Central memory CD4-positive, alpha-beta T cell (primary cell): Measurements from ENCODE around the gene HPS1.

Experiments
- DNase-seq: peaks from one replicate; pipeline ENCODE4 v3.0.0; 2022

Gene HPS1

DNA sequence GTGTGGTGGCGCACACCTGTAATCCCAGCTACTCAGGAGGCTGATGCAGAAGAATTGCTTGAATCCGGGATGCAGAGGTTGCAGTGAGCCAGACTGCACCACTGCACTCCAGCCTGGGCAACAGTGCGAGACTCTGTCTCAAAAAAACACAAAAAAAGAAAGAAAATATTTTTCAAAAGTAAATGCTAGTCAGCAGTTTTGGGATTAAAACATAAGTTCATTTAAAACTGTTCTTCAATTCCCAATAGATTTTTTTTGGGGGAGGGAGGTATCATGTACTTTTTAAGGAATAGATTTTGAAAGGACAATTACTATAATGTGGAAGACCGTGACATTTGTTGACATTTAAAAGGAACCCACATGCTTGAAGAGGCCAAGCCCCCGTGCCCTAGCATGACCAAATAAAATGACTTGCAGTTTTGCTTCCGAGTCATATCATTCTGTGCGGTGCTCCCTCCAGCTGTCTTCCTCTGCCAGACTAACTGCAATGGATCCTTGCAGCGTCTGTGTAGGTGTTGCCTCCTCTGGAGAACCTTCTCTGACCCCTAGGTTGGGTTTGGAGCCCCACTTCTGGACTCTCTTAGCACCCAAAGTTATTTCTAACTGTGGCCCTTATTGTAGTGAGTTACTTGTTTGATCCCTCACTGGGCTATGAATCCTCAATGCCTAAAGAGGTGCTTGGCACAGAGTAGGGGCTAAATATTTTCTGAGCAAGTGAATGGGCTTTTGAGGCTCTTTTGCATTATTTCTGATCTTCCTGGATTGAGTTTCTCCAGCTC, 17.4 kb upstream of the HPS1 start:
- DNase-seq: no peak

DNA sequence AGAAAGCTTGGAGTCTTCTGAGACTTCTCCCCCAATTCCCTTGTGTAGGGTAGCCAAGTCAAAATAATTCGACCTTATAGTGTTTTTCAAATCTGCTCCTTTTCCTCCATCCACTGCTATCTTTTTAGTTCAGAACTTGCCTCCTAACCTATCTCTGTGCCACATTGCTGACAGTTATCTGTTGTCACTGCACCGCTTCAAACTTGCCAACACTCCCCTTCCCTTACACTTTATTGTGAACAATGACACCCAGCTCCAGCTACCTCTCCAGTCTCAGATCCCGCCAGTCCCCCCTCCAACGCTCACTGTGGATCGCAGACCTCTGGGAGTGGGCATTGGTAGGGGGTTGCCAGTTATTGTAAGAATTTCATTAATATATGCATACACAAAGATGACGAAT, 16.3 kb upstream of the HPS1 start:
- DNase-seq: no peak

DNA sequence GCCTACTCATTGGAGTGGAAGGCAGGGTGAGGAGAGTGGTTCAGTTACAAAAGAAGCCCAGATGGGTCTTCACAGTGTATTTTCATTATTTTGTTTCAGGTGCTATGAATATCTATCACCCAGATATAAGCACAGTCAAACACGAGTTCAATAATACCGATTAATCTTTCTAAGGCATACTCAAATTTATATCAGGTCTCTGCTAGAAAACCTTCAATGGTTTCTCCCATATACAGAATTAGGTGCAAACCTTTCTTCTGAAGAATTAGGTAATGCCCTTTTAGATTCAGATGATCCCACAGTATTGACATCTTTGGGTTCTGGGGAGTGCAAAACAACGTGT, 14.7 kb upstream of the HPS1 start:
- no peak for DNase-seq

DNA sequence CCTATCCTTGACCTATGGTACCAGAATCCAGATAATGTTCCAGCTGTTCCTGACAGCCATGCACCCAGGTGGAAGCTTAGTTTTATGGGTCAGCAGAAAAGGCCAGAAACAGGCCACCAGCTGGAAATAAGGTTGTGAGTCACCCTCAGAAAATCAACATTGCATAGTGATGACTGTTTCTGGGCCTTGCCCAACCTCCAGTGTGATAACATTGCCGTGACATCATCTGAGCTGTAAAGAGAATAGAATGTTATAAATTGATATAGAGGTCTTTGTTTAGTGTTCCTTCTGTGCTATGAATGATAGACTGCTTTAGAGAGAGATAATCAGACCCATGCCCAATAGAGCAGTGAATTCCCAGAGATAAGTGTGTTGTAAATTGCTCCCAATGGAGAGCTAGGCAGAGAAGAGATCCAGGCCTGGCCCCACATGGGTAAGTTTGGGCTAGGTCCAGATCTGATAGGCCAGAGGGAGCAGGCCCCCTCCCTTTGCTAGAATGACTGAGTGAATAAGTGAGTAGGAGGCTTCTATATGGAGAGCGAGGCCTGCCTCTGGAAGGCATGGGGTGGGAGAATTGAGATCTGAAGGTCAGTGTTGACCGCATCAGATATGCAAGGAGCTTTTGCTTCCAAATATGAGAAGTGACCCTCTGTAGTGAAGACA, 14.2 kb upstream of the HPS1 start:
- no peak for DNase-seq

DNA sequence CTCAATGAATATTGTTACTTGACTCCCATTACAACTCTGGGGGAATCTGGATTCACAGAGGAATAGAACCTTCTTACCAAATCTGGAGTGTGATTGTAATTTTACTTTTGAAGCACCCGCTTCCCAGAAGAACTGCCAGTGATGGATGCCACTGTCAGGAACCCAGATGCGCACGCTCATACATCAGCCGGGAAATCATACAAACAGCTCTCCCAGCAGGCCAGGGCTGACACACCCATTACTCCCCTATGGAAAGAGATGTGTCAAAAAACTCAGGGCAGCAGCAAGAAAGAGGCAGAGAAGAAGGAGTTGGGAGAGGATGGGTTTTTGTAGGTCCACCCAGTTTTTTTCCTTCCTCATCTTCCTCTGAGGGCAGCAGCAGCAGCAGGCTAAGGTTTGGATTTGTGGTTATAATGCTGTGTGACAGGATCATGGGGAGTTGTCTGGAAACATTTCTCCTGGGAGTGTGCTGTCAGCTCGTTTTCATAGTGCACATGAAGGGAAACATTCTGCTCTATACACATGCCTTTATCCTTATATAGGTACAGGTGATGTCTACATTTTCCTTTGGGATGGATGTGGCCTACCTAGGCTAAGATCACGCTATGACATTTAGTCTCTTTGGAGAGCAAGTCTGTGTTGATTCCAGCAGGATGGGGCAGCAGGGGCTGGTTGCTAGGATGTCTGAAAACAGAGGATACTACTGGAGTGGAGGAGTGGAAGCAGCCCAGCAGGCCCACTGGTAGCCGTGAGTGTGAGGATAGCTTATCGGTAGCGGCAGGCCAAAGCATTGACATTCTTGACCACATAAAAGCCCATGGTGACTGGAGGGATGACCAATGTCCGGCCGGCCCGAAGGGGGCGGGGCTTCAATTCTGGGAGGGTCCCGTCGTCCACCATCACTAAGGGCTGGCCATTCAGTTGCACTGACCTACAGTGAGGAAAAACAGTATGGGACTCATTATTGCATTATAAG, 12.4 kb upstream of the HPS1 start:
- DNase-seq: no peak

DNA sequence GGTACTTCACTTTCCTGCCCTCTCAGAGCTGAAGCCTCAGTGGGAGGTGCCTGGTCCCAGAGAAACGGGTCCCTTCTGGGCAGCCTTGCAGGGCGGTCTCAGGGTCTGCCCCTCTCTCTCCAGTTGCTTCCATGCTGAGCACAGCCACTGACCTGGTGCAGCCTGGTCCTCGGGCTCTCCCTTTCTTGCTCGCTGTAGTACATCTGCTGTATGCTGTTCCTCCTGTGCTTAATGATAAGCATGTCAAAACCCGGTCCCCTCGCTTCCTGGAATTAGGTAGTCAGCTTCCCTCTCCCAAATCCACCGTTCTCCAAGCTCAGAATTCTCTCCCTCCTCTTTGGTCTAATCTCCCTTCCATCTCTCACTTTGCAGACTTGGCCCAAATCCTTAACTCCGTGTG, 11.0 kb upstream of the HPS1 start:
- DNase-seq: no peak

DNA sequence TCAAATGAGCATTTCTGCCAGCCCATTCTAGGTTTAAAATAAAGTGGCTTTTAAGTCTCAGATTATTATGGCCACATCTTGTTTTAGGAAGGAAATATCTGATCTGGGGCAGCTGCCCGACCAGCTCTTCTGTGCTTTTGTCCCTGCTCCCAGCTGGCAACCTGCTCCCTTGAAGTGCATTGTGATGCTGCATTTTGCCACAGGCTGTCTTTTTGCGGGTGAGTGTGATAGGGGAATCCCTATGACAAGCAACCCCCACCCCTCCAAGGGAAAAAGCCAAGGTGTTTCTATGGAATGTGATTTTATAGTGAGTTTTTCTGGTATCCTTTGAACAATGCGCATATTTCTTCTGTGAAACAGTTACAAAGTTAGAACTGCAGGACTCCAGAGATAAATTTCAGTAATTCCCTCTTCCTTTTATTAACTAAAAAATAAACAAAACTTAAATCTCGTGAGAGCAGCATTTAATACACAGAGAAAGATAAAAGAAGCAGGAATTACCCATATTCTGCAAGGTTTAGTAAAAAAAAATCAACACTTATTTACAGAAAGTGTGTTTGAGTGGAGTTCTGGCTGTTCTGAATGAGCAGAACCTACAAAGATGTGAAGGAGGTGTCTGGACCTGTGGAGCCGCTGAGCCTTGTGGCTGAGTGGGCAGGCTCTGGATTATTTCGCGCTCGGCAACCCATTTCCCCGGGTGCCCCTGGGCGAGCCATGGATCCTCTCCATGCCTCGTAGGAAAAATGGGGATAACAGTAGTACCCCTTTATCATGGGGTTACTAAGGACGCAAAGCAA, 10.1 kb upstream of the HPS1 start:
- no peak for DNase-seq

DNA sequence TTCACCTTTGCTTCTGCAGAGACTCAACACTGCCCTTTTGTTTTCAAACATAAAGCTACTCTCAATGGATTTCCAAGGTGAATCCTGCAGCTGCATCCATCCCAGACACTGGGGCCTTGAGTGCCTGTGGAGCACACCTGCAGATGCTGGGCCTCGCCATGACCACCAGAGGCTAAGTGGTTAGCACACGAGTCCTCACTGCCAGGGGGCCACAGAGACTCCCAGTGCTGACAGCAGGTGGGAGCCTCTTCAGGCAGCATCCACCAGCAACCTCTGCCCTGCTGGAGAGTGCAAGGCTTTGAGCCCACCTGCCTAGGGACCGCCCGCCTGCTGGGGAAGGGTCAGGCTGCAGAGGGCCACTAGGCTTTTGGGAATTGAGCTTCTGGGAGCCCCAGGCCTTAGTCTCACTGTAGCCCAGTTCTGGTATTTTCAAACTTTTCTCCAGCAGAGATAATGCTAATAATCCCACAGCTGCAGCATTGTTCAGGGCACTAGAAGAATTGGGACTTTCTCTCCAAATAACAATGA, 9.4 kb upstream of the HPS1 start:
- no peak for DNase-seq

DNA sequence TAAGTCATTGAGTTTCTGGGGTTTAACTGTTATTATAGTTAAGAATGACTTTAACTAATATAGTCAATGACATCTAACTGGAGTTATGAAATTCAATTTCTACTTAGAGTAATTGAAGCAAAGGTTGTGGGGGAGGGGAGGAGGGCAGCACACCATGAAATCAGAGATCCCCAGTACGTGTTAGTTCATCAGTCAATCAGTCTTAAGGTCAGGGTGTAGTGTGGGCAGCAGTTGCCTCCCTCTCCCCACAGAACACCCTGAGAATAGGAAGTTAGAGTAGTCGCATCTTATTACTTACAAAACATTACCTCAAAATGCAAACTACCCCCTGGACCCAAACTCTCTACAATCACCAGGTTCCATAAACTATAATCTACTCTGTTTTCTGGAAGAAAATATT, 7.0 kb upstream of the HPS1 start:
- DNase-seq: no peak

DNA sequence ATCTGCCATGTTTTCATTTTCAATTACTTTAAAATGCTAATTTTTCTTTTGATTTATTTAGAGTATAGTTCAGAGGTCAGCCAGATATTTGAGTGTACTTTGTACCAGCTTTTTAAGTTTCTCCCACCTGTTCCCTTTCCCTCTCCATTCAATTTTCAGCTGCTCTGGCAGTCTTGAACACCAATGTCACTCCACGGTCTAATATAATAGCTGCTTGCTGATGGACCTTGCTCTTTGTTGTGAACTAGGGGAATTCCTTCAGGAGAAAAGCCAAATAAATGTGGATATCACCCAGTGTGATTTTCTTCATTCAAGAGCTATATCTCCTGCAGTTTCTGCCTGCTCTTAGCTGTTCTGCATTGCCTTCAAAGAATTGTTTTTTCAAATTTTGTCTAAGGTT, 3.9 kb upstream of the HPS1 start:
- no peak for DNase-seq

DNA sequence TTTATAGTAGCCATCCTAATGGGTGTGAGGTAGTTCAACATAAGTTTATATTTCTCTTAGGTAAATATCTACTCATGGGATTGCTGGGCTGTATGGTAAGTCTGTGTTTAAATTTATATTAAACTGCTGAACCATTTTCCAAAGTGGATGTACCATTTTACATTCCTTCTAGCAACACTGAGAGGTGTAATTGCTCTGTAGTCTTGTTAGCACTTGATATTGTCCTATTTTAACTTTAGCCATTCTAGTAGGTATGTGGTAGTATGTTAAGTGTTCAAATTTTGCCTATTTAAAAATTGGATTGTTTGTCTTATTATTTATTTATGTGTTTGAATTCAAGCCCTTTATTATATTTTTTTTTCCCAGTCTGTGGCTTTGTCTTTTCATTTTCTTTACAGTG, 2.6 kb upstream of the HPS1 start:
- no peak for DNase-seq

DNA sequence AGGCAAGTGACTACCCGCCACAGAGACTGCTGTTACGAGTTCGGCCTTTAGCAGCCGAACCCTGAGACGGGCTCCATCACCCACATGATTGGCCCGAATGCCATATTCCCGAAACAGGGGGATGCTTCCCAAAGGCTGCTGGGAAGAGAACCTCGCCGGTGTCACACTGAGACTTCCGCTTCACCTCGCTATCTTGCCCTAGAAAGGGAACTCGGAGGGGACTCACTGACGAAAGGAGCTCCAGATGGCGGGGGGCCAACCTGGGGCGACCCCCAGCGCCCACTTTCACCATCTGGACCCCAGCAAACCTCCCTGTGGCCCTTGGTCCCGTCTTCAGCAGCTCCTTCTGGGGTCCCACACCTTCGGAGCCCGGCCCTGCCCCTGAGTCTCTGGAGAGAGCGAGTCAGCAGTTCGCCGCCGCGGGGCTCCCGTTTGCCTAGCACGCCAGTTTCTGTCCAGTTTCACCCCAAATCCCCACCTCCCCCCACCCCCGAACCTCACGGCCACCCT, 529 bp downstream of the HPS1 start:
- DNase-seq: peak; percentile 30

DNA sequence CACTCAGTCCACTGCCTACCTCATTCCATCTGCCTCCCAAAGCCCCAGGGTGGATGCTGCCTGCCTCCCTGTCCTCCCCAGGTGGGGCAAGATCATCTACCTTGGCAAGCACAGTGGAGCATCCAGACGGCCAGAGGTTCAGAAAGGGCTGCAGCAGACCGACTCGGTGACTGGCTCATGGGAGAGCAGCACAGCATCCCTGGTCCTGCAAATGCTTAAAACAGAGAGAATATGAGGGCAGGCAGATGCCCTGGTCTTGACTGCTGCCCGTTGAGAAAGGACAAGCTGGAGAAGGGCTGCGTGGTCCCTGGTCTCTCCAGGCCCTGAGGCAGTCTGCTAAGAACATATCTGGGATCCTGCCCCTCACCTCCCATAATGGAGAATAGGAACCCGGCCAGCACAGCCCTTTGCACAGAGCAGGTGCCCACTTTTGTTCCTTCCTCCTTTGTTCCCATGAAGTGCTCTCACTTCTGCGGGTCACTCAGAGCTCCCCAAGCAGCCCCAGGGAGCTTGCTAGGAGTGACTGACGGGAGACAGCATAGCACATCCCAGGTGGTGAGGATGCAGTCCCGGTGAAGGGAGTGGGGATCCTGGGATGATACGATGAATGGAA, 1.4 kb downstream of the HPS1 start:
- DNase-seq: no peak

DNA sequence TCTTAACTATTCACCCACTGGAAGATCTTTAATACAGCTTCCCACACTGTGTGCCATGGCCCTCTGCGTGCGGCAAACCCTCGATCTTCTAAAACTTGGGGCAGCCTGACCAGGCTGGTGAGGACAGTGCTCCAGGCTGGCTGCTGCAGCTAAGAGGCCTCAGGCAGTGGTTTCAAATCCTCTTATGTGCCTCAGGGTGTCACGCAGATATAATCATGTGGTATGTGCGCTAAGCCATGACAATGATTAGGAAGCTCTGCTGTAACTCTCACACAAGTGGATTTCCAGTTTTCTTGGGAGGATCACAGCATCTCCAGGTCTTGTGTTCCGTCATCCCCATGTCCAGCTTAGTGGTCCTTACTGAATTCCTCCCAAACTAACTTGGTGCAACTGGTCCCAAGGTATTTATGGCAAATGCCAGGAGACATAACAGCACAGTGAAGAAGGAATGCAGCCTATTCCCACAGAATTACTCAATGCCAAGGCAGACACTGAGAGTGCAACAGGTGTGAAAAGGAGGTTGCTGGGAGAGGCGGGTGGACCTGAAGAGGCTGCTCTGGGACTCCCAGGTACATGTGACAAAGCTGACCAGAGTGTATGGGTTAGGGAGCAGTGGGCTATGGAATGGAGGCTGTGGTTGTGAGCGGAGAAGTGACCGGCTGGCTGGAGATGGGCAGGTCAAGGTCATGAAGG, 2.3 kb downstream of the HPS1 start:
- no peak for DNase-seq

DNA sequence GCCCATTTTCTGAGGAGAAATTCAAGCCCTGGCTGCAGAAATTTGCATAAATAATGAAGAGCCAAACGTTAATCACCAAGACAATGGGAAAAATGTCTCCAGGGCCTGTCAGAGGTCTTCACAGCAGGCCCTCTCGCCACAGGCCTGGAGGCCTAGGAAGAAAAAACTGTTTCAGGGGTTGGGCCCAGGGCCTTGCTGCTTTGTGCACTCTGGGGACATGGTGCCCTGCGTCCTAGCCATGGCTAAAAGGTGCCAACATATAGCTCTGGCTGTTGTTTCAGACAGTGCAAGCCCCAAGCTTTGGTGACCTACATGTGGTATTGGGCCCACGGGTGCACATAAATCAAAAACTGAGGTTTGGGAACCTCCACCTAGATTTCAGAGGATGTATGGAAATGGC, 8.0 kb downstream of the HPS1 start:
- no peak for DNase-seq

DNA sequence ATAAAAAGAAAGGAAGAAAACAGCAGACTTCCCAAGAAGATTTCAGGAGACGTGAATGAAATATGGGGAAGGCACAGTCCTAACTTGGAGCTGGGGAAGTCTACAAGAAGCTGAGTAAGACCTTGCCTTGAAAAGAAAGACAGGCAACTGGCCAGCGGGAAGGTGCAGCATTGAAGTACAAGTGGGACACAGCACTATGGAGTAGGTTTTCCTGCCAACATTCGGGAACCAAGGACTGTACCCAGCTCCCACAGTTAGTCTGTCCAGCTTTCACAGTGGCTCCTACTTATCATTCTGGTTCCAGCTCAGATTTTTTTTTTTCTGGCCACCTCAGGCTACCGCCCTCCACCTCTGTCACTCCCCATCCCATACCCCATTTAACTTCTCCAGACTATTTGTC, 10.0 kb downstream of the HPS1 start:
- no peak for DNase-seq

DNA sequence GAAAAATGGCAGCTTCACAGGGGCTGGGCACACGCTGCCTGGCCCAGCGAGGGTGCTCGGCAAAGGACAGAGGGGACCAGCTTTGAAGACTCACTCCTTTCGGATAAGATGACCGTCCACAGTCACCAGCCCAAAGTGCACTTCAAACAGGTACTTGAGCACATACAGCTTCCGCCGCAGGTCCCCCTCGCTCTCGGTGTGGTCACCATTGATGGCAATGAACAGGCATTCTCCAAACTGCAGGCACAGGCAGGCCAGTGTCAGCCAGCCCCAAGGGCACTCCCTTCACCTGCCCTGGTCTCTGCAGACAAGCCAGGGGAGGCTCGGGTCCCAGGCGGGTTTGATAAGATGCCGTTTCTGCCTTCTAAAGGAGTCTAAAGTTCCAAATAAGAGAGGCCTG, 11.6 kb downstream of the HPS1 start:
- no peak for DNase-seq

DNA sequence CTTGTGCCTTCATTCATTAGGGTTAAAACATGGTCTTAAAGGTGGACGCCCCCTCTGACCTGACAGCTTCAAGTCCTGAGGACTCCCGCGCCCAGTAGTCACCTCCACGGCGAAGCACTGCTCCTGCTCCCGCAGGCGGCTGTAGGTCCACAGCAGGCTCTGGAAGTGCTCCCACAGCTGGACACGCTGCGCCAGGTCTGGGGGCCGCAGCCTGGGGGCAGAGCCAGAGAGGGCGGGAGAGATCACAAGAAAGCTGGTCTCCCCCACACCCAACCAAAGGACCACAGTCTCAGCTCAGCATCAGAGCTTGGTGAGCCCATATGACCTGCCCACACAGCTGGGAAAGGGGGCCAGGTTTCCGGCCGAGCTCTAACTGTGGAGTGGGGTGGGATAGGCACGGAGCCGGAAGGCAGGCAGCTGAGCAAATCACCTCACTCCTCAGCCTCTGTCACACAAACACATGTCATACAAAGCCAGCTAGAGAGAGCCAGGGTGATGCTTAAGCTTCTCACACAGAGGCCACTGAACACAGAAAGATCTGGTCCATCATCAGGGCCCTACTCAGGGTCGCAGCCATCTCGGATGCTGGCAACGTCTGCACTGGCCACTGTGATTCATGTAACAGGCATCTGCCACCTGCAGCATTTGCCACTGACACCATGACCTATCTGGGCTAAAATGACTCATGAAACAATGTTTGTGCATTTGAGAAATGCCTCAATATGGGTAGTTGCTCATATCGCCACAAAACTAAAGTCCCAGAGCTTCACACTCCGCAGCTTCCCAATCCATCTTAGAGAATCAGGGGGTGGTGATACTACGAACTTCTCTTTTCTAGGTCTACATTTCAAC, 12.6 kb downstream of the HPS1 start:
- no peak for DNase-seq

DNA sequence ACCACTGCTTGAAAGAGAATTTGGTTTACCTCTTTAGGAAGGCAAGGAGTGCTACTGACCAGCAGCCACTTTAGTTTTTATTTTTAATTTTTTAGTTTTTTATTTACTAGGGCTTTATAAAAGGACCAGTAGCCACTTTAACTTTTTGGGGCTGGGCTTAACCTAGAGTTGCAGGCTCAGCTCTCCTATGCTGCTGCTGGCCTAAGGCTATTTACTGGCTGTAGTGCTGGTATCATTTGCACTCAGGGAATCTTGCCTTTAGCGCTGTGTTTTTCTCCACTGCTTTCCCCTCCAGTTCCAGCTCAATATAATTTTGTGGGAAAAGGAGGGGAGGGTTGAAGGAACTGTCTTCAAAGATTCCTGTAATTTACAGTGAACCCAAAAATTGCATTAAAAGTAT, 13.4 kb downstream of the HPS1 start:
- DNase-seq: no peak

DNA sequence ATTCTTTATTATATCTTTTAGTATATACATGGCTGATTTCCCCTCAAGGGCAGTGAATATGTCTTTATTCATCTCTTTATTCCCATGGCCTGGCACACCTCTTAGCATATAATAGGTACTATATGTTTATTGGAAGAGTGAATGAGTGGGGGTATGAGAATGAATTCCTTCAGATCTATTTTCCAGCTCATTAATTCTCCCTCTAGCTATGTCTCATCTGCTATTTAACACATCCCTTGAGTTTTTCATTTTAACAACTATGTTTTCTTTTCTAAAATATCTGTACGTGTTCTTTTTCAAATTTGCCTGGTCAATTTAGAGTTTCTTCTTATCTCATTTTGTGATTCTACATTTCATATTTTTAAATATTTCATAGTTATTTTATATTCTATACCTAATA, 14.4 kb downstream of the HPS1 start:
- no peak for DNase-seq
